IMR-90 (cell line): Measurements from ENCODE around the gene MYH13. TPM values are rescaled to one million over a fixed set of nuclear protein-coding genes. Genes with fewer than 3 reads are reported as not detected.

ENCODE experiments used
- ATAC-seq: fragments of 200-7000 bp; cut with Tn5 transposase; 2 replicates; pipeline ENCODE4 v1.9.1; 2020; ENCODE audit warnings: low read depth, mild to moderate bottlenecking, moderate library complexity
- BruUV-seq: library from RNA; stranded (reverse); fragments of 400-500 nt; replicated peaks from 2 replicates; lab custom pipeline; 2021; lab: Mats Ljungman, UMichigan
- CTCF ChIA-PET: fragments of 300-600 bp; formaldehyde crosslinking; extraction: SDS; loops from one replicate; lab custom pipeline; 2021; ENCODE audit warnings: antibody characterized with exemption; lab: Yijun Ruan, JAX
- POLR2A ChIA-PET: fragments of 300-600 bp; sonication (Branson Sonifier 250); formaldehyde crosslinking; loops from one replicate; lab custom pipeline; 2022; ENCODE audit warnings: antibody characterized with exemption; ENCODE audit not compliant: unreplicated experiment; lab: Charles Lee
- DNase-seq: peaks from one replicate; pipeline ENCODE4 v3.0.0; 2013
- H2AFZ ChIP-seq: replicated peaks from 2 replicates; pipeline ENCODE3; 2013; ENCODE audit warnings: low read length, mild to moderate bottlenecking; ENCODE audit not compliant: poor library complexity
- H2AK5ac ChIP-seq: 2 replicates; pipeline ENCODE4 v1.6.1; 2013; ENCODE audit warnings: low read depth, low read length, inconsistent platforms
- H2AK9ac ChIP-seq: replicated peaks from 2 replicates; pipeline ENCODE3; 2013; ENCODE audit warnings: mild to moderate bottlenecking, low read depth, low read length, moderate library complexity; ENCODE audit not compliant: poor library complexity
- H2BK120ac ChIP-seq: 2 replicates; pipeline ENCODE4 v1.6.1; 2013; ENCODE audit warnings: low read depth, low read length, inconsistent platforms
- H2BK15ac ChIP-seq: 3 replicates; pipeline ENCODE4 v1.6.1; 2013; ENCODE audit warnings: low read depth, low read length, inconsistent platforms
- H2BK20ac ChIP-seq: 2 replicates; pipeline ENCODE4 v1.6.1; 2013; ENCODE audit warnings: low read depth, mild to moderate bottlenecking, inconsistent platforms, low read length, moderate library complexity
- H2BK5ac ChIP-seq: 2 replicates; pipeline ENCODE4 v1.6.1; 2013; ENCODE audit warnings: mild to moderate bottlenecking, low read depth, low read length, inconsistent platforms; ENCODE audit not compliant: poor library complexity, severe bottlenecking
- H3K14ac ChIP-seq: replicated peaks from 2 replicates; pipeline ENCODE4 v1.6.1; 2013; ENCODE audit warnings: low read depth, low read length, inconsistent platforms
- H3K18ac ChIP-seq: 2 replicates; pipeline ENCODE4 v1.6.1; 2013; ENCODE audit warnings: low read depth, low read length, control low read depth
- H3K23ac ChIP-seq: 2 replicates; pipeline ENCODE4 v1.6.1; 2013; ENCODE audit warnings: low read depth, low read length, inconsistent platforms
- H3K27ac ChIP-seq: 2 replicates; pipeline ENCODE4 v1.5.1; 2013; ENCODE audit warnings: mild to moderate bottlenecking, control low read depth, low read length; ENCODE audit not compliant: insufficient read depth
- H3K27me3 ChIP-seq: 2 replicates; pipeline ENCODE4 v1.6.1; 2013; ENCODE audit warnings: low read length; ENCODE audit not compliant: control insufficient read depth, insufficient read depth
- H3K36me3 ChIP-seq: 2 replicates; pipeline ENCODE4 v1.6.1; 2013; ENCODE audit warnings: low read length, mixed read lengths; ENCODE audit not compliant: control insufficient read depth, insufficient read depth
- H3K4ac ChIP-seq: 2 replicates; pipeline ENCODE4 v1.6.1; 2013; ENCODE audit warnings: low read depth, low read length, inconsistent platforms
- H3K4me1 ChIP-seq: 2 replicates; pipeline ENCODE4 v1.6.1; 2013; ENCODE audit warnings: low read length, mixed read lengths; ENCODE audit not compliant: control insufficient read depth, insufficient read depth
- H3K4me2 ChIP-seq: 2 replicates; pipeline ENCODE4 v1.6.1; 2013; ENCODE audit warnings: low read depth, mild to moderate bottlenecking, control low read depth, low read length, moderate library complexity
- H3K4me3 ChIP-seq: 2 replicates; pipeline ENCODE4 v1.5.1; 2013; ENCODE audit warnings: low read depth, mild to moderate bottlenecking, control low read depth, low read length, moderate library complexity; ENCODE audit not compliant: insufficient read depth
- H3K56ac ChIP-seq: 2 replicates; pipeline ENCODE4 v1.6.1; 2013; ENCODE audit warnings: low read length, inconsistent platforms; ENCODE audit not compliant: insufficient read depth; ENCODE audit errors: extremely low read depth
- H3K79me1 ChIP-seq, 2 experiments: 2 replicates each; pipeline ENCODE4 v1.6.1; 2013; ENCODE audit warnings: low read length in 2 of 2, inconsistent platforms in 1 of 2, low read depth in 1 of 2
- H3K9ac ChIP-seq: 2 replicates; pipeline ENCODE4 v1.6.1; 2013; ENCODE audit warnings: low read depth, low read length, control low read depth
- H3K9me1 ChIP-seq: 2 replicates; pipeline ENCODE4 v1.6.1; 2013; ENCODE audit warnings: low read length, inconsistent platforms; ENCODE audit not compliant: insufficient read depth
- H3K9me3 ChIP-seq: 2 replicates; pipeline ENCODE4 v1.6.1; 2013; ENCODE audit warnings: low read length; ENCODE audit not compliant: control insufficient read depth, insufficient read depth
- H4K20me1 ChIP-seq: 2 replicates; pipeline ENCODE4 v1.6.1; 2013; ENCODE audit warnings: low read length, inconsistent platforms; ENCODE audit not compliant: insufficient read depth
- H4K5ac ChIP-seq: 2 replicates; pipeline ENCODE4 v1.6.1; 2013; ENCODE audit warnings: mild to moderate bottlenecking, low read depth, low read length, control low read depth
- H4K8ac ChIP-seq, 2 experiments: 2 replicates each; pipeline ENCODE4 v1.6.1; 2013; ENCODE audit warnings: low read depth in 2 of 2, low read length in 2 of 2, control low read depth in 1 of 2, inconsistent platforms in 1 of 2
- H4K91ac ChIP-seq: 2 replicates; pipeline ENCODE4 v1.6.1; 2013; ENCODE audit warnings: low read depth, low read length, inconsistent platforms; ENCODE audit not compliant: insufficient read depth
- BHLHE40 ChIP-seq: fragments of 150-350 bp; IDR thresholded peaks from 2 replicates; pipeline ENCODE4 v1.6.1; 2016; ENCODE audit warnings: mild to moderate bottlenecking, low read depth, low read length
- CEBPB ChIP-seq: IDR thresholded peaks from 2 replicates; pipeline ENCODE4 v1.6.1; 2012; ENCODE audit warnings: low read depth, low read length, improper control_type of control experiment
- CHD1 ChIP-seq: IDR thresholded peaks from 2 replicates; pipeline ENCODE4 v1.6.1; 2012; ENCODE audit warnings: low read depth, low read length, improper control_type of control experiment
- FOS ChIP-seq: fragments of 150-350 bp; IDR thresholded peaks from 2 replicates; pipeline ENCODE4 v1.6.1; 2016; ENCODE audit warnings: low read depth, low read length
- MAFK ChIP-seq: IDR thresholded peaks from 2 replicates; pipeline ENCODE4 v1.6.1; 2012; ENCODE audit warnings: low read depth, low read length, improper control_type of control experiment
- MAZ ChIP-seq: IDR thresholded peaks from 2 replicates; pipeline ENCODE4 v1.6.1; 2012; ENCODE audit warnings: low read depth, mild to moderate bottlenecking, low read length, improper control_type of control experiment, moderate library complexity, borderline replicate concordance
- MXI1 ChIP-seq: IDR thresholded peaks from 2 replicates; pipeline ENCODE4 v1.6.1; 2012; ENCODE audit warnings: low read depth, mild to moderate bottlenecking, low read length, moderate library complexity, borderline replicate concordance
- NFE2L2 ChIP-seq: fragments of 150-350 bp; IDR thresholded peaks from 2 replicates; pipeline ENCODE4 v1.6.1; 2016; ENCODE audit warnings: low read depth, mild to moderate bottlenecking, low read length
- POLR2A ChIP-seq: IDR thresholded peaks from 2 replicates; pipeline ENCODE4 v1.6.1; 2012; ENCODE audit warnings: mild to moderate bottlenecking, low read depth, low read length
- RAD21 ChIP-seq: IDR thresholded peaks from 2 replicates; pipeline ENCODE4 v1.6.1; 2012; ENCODE audit warnings: low read length, improper control_type of control experiment
- RCOR1 ChIP-seq: IDR thresholded peaks from 2 replicates; pipeline ENCODE4 v1.6.1; 2012; ENCODE audit warnings: mild to moderate bottlenecking, low read length, improper control_type of control experiment; ENCODE audit not compliant: insufficient replicate concordance
- RFX5 ChIP-seq: IDR thresholded peaks from 2 replicates; pipeline ENCODE4 v1.8.0; 2012; ENCODE audit warnings: low read depth, mild to moderate bottlenecking, low read length, moderate library complexity
- SMC3 ChIP-seq: fragments of 150-350 bp; IDR thresholded peaks from 2 replicates; pipeline ENCODE4 v1.6.1; 2016; ENCODE audit warnings: low read depth, mild to moderate bottlenecking, antibody characterized with exemption, low read length, moderate library complexity
- WGBS, 2 experiments: methylation state at CpG; one replicate each; pipeline versions ENCODE4 v1.1.5 to v1.1.7; 2013; ENCODE audit warnings: missing lambda C conversion rate in 2 of 2; ENCODE audit not compliant: insufficient read length in 1 of 2; ENCODE audit errors: extremely low coverage in 2 of 2; 5-methylcytosine and 5-hydroxymethylcytosine counted together
- dilution Hi-C: fragments of 300-500 bp; cut with HindIII; formaldehyde crosslinking; loops from one replicate; pipeline ENCODE4 v1.14.3; 2018; ENCODE audit warnings: low sequenced_read_pairs; ENCODE audit not compliant: unreplicated experiment
- in situ Hi-C: fragments of 300-500 bp; cut with MboI; formaldehyde crosslinking; loops from 3 replicates; pipeline ENCODE4 v1.14.3; 2019; ENCODE audit warnings: low sequenced_read_pairs, inconsistent platforms, mixed read lengths
- intact Hi-C: fragments of 100-400 bp; cut with micrococcal nuclease; formaldehyde crosslinking; loops from 2 replicates; pipeline ENCODE4 v1.10.0; 2022
- polyA plus RNA-seq, 3 experiments: library from polyadenylated mRNA; depleted of rRNA; stranded (reverse); fragments of >200 nt; gene quantifications; 2 replicates each; pipeline ENCODE4 v1.2.3, GENCODE V29; 2012; ENCODE audit warnings: low replicate concordance in 1 of 3
- total RNA-seq: library from RNA; depleted of rRNA; stranded (reverse); fragments of >200 nt; gene quantifications from 2 replicates; pipeline ENCODE4 v1.2.3, GENCODE V29; 2012
- TF ChIP-seq, protein P1 (sequence below): fragments of 150-350 bp; IDR thresholded peaks from 2 replicates; pipeline ENCODE4 v1.6.1; 2016; ENCODE audit warnings: low read depth, mild to moderate bottlenecking, low read length, moderate library complexity, borderline replicate concordance
- TF ChIP-seq, protein P2 (sequence below): conservative IDR thresholded peaks from 2 replicates; pipeline ENCODE4 v1.5.1; 2012; ENCODE audit warnings: mild to moderate bottlenecking, low read depth, low read length, improper control_type of control experiment
- TF ChIP-seq, protein P3 (sequence below): fragments of 150-350 bp; IDR thresholded peaks from 2 replicates; pipeline ENCODE4 v1.6.1; 2017; ENCODE audit warnings: mild to moderate bottlenecking, antibody characterized with exemption, low read length, low read depth

MYH13 gene
- total and polyA plus RNA-seq, 2 of the 4 experiments (the other 2 are of a cell fraction): not detected

DNA sequence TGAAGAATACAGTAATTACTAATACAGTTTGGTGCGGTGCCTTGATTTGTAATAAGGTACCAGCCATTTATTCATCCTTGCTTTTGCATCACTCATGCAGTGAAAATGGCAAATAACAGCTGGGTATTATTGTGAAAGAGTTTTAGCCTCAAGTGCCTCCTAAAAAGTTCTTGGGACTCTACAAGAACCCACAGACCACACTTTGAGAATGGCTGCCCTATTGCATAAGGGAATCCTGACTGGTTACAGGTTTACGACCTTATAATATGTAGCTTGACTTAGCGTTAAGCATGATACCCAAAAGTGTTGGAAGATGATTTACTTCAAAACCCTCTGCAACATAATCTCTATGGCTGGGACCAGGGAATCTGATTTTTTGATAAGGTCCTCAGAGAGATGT, 4.2 kb downstream of the MYH13 start:
- H2BK120ac ChIP-seq: no peak overlapping the region
- H3K9me3 ChIP-seq: no peaks in the 10 kb centered on the region
- no peaks in the 10 kb centered on the region for H3K79me1 ChIP-seq
- H3K56ac ChIP-seq: no peak overlapping the region
- TF ChIP-seq, protein P1, sequence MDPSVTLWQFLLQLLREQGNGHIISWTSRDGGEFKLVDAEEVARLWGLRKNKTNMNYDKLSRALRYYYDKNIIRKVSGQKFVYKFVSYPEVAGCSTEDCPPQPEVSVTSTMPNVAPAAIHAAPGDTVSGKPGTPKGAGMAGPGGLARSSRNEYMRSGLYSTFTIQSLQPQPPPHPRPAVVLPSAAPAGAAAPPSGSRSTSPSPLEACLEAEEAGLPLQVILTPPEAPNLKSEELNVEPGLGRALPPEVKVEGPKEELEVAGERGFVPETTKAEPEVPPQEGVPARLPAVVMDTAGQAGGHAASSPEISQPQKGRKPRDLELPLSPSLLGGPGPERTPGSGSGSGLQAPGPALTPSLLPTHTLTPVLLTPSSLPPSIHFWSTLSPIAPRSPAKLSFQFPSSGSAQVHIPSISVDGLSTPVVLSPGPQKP: no peak
- TF ChIP-seq NFE2L2 (no peak), SMC3 (no peak), FOS (no peak), CEBPB (no peak), RFX5 (no peak), MAFK (no peak), BHLHE40 (no peak), MAZ (no peak), MXI1 (no peak), POLR2A (no peak), RAD21 (no peak), CHD1 (no peak), RCOR1 (no peak)
- TF ChIP-seq, protein P2, sequence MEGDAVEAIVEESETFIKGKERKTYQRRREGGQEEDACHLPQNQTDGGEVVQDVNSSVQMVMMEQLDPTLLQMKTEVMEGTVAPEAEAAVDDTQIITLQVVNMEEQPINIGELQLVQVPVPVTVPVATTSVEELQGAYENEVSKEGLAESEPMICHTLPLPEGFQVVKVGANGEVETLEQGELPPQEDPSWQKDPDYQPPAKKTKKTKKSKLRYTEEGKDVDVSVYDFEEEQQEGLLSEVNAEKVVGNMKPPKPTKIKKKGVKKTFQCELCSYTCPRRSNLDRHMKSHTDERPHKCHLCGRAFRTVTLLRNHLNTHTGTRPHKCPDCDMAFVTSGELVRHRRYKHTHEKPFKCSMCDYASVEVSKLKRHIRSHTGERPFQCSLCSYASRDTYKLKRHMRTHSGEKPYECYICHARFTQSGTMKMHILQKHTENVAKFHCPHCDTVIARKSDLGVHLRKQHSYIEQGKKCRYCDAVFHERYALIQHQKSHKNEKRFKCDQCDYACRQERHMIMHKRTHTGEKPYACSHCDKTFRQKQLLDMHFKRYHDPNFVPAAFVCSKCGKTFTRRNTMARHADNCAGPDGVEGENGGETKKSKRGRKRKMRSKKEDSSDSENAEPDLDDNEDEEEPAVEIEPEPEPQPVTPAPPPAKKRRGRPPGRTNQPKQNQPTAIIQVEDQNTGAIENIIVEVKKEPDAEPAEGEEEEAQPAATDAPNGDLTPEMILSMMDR: no peak
- TF ChIP-seq, protein P3, sequence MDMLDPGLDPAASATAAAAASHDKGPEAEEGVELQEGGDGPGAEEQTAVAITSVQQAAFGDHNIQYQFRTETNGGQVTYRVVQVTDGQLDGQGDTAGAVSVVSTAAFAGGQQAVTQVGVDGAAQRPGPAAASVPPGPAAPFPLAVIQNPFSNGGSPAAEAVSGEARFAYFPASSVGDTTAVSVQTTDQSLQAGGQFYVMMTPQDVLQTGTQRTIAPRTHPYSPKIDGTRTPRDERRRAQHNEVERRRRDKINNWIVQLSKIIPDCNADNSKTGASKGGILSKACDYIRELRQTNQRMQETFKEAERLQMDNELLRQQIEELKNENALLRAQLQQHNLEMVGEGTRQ: no peak
- no CpG with 5 or more reads among the region's 3 CpGs for WGBS, 2 experiments
- H3K4ac ChIP-seq: no peak overlapping the region
- H3K27ac ChIP-seq: no peak overlapping the region
- no peaks in the 10 kb centered on the region for H3K4me1 ChIP-seq
- no peak overlapping the region for H4K91ac ChIP-seq
- H3K36me3 ChIP-seq: no peaks in the 10 kb centered on the region
- H3K14ac ChIP-seq: no peak overlapping the region
- no peak overlapping the region for H3K18ac ChIP-seq
- no peak overlapping the region for H2BK15ac ChIP-seq
- H3K27me3 ChIP-seq: no peaks in the 10 kb centered on the region
- H3K23ac ChIP-seq: no peak overlapping the region
- no peak overlapping the region for H3K4me3 ChIP-seq
- intact Hi-C loops (no loop called here), in situ Hi-C loops (no loop called here), dilution Hi-C loops (no loop called here)
- H4K5ac ChIP-seq: no peak overlapping the region
- no peak overlapping the region for H2BK20ac ChIP-seq
- no peak overlapping the region for H3K9ac ChIP-seq
- no peak overlapping the region for H2AFZ ChIP-seq
- no peak for ATAC-seq
- DNase-seq: no peak
- H2AK9ac ChIP-seq: no peak overlapping the region
- no peaks in the 10 kb centered on the region for H4K20me1 ChIP-seq
- CTCF ChIA-PET: no interaction called here
- no TSS peak for BruUV-seq
- POLR2A ChIA-PET: no interaction called here
- no peak overlapping the region for H2AK5ac ChIP-seq
- H3K4me2 ChIP-seq: no peak overlapping the region
- no peaks in the 10 kb centered on the region for H3K9me1 ChIP-seq
- no peak overlapping the region for H2BK5ac ChIP-seq
- H4K8ac ChIP-seq: no peak overlapping the region
